GM19467 (cell line): ENCODE data around the gene CELA3A.
"Not testable (repeated sequence)": the region's sequence is repeated elsewhere in the genome, so short reads cannot be mapped to it uniquely, and the experiment has no call there.

ENCODE experiments used
- ATAC-seq: cut with Tn5 transposase; IDR thresholded peaks from one replicate; pipeline ENCODE4 v1.9.1; 2021; ENCODE audit warnings: mild to moderate bottlenecking, moderate library complexity; ENCODE audit not compliant: unreplicated experiment

The CELA3A gene

GRCh38 chr1:21981253-21981652 is 20.2 kb upstream of the CELA3A start:
- ATAC-seq = not testable (repeated sequence)

- not testable (repeated sequence) for ATAC-seq
These were observed 19.3 kb upstream of the CELA3A start for GRCh38 chr1:21982122-21982521.

GRCh38 chr1:21983539-21983938 is 17.9 kb upstream of the CELA3A start:
- not testable (repeated sequence) for ATAC-seq

GRCh38 chr1:21985893-21986292 is 15.6 kb upstream of the CELA3A start:
- not testable (repeated sequence) for ATAC-seq

GRCh38 chr1:21986386-21986785 is 15.1 kb upstream of the CELA3A start:
- ATAC-seq = not testable (repeated sequence)

- not testable (repeated sequence) for ATAC-seq
These were observed 11.6 kb upstream of the CELA3A start for GRCh38 chr1:21989672-21990393.

GRCh38 chr1:21992186-21992585 is 9.3 kb upstream of the CELA3A start:
- ATAC-seq = not testable (repeated sequence)

- not testable (repeated sequence) for ATAC-seq
These were observed 6.7 kb upstream of the CELA3A start for GRCh38 chr1:21994716-21995115.

- ATAC-seq = not testable (repeated sequence)
These were observed 4.8 kb upstream of the CELA3A start for GRCh38 chr1:21996663-21996970.

GRCh38 chr1:21997891-21998623 is 3.4 kb upstream of the CELA3A start:
- ATAC-seq = not testable (repeated sequence)

- not testable (repeated sequence) for ATAC-seq
These were observed 2.7 kb upstream of the CELA3A start for GRCh38 chr1:21998624-21999294.

GRCh38 chr1:21999645-22000044 is 1.8 kb upstream of the CELA3A start:
- not testable (repeated sequence) for ATAC-seq

GRCh38 chr1:22002461-22002860 is 1.0 kb downstream of the CELA3A start:
- ATAC-seq = not testable (repeated sequence)

- not testable (repeated sequence) for ATAC-seq
These were observed 1.4 kb downstream of the CELA3A start for GRCh38 chr1:22002875-22003274.

GRCh38 chr1:22003959-22004358 is 2.5 kb downstream of the CELA3A start:
- not testable (repeated sequence) for ATAC-seq

GRCh38 chr1:22005261-22006149 is 4.0 kb downstream of the CELA3A start:
- not testable (repeated sequence) for ATAC-seq

GRCh38 chr1:22006736-22007135 is 5.3 kb downstream of the CELA3A start:
- not testable (repeated sequence) for ATAC-seq

- not testable (repeated sequence) for ATAC-seq
These were observed 5.8 kb downstream of the CELA3A start for GRCh38 chr1:22007262-22007661.

GRCh38 chr1:22009566-22009965 is 8.1 kb downstream of the CELA3A start:
- not testable (repeated sequence) for ATAC-seq

GRCh38 chr1:22012752-22013151 is 11.3 kb downstream of the CELA3A start:
- ATAC-seq = not testable (repeated sequence)
